Chondrocyte (in vitro differentiated cells): ENCODE data around the gene PAPPA2. TPM values are rescaled to one million over a fixed set of nuclear protein-coding genes. Genes with fewer than 3 reads are reported as not detected.

Experiments
- DNase-seq: peaks from one replicate; pipeline ENCODE4 v3.0.0; 2021; ENCODE audit warnings: mixed read lengths, low spot score
- H3K27ac Mint-ChIP-seq: one replicate; pipeline ENCODE4 v1.8.0; 2021; ENCODE audit warnings: mild to moderate bottlenecking, moderate library complexity, mixed read lengths; ENCODE audit not compliant: unreplicated experiment
- H3K27me3 Mint-ChIP-seq: 2 replicates; pipeline ENCODE4 v1.8.0; 2021; ENCODE audit warnings: low read depth, mixed read lengths
- H3K36me3 Mint-ChIP-seq: 2 replicates; pipeline ENCODE4 v1.8.0; 2021; ENCODE audit warnings: low read depth, mixed read lengths
- H3K4me1 Mint-ChIP-seq: 2 replicates; pipeline ENCODE4 v1.8.0; 2021; ENCODE audit warnings: low read depth, mild to moderate bottlenecking, mixed read lengths
- H3K4me3 Mint-ChIP-seq: one replicate; pipeline ENCODE4 v1.8.0; 2021; ENCODE audit warnings: mild to moderate bottlenecking, moderate library complexity, mixed read lengths; ENCODE audit not compliant: unreplicated experiment
- H3K9me3 Mint-ChIP-seq: 2 replicates; pipeline ENCODE4 v1.8.0; 2021; ENCODE audit warnings: low read depth, mixed read lengths
- CTCF ChIP-seq: fragments of 200-600 bp; sonication (generic); IDR thresholded peaks from 2 replicates; pipeline ENCODE4 v1.5.0; 2021; ENCODE audit warnings: antibody characterized with exemption, mild to moderate bottlenecking, moderate library complexity
- total RNA-seq: library from RNA; stranded (reverse); gene quantifications from 3 replicates; pipeline ENCODE4 v1.2.1, GENCODE V29; 2021

The PAPPA2 gene
- total RNA-seq, 1 donor from 2014 or later, result 0.42 TPM

- H3K27ac Mint-ChIP-seq, result no peak overlapping the region
- no peak overlapping the region for H3K4me3 Mint-ChIP-seq
- no peaks in the 10 kb centered on the region for H3K4me1 Mint-ChIP-seq
- no peak for DNase-seq
- TF ChIP-seq CTCF, result no peak
- H3K9me3 Mint-ChIP-seq, result no peaks in the 10 kb centered on the region
- H3K27me3 Mint-ChIP-seq, result peaks cover 17% of the 10 kb centered on the region
- H3K36me3 Mint-ChIP-seq, result no peaks in the 10 kb centered on the region
Measured at GRCh38 chr1:176701151-176701866, 238.3 kb downstream of the PAPPA2 start.

- Mint-ChIP-seq H3K36me3 (no peaks in the 10 kb centered on the region), H3K4me3 (no peak overlapping the region), H3K27me3 (peaks cover 17% of the 10 kb centered on the region), H3K9me3 (no peaks in the 10 kb centered on the region), H3K27ac (no peak overlapping the region), H3K4me1 (no peaks in the 10 kb centered on the region)
- no peak for DNase-seq
- no peak for TF ChIP-seq CTCF
Measured at GRCh38 chr1:176702901-176703300, 239.9 kb downstream of the PAPPA2 start.

DNA sequence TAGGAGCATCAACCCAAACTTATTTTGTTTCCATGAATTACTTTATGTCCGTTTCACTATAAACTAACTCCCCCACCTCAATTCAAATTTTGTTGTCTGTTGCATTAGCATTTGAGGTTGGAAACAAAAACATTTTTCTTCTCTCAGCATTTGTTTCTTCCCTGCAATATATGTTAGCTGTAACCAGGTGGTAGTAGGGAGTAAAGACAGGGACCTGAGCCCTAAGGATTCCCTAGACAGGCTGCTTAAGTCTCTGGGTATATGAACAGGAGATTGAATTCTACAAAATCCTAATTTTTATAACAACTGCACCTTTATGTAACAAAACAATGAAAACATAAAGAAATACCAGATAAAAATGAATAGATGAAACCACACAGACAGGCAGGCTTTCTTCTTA is 242.6 kb downstream of the PAPPA2 start:
- Mint-ChIP-seq H3K27ac (no peak overlapping the region), H3K4me1 (no peaks in the 10 kb centered on the region), H3K9me3 (no peaks in the 10 kb centered on the region), H3K36me3 (no peaks in the 10 kb centered on the region), H3K4me3 (no peak overlapping the region), H3K27me3 (peaks cover 17% of the 10 kb centered on the region)
- TF ChIP-seq CTCF, result no peak
- no peak for DNase-seq

DNA sequence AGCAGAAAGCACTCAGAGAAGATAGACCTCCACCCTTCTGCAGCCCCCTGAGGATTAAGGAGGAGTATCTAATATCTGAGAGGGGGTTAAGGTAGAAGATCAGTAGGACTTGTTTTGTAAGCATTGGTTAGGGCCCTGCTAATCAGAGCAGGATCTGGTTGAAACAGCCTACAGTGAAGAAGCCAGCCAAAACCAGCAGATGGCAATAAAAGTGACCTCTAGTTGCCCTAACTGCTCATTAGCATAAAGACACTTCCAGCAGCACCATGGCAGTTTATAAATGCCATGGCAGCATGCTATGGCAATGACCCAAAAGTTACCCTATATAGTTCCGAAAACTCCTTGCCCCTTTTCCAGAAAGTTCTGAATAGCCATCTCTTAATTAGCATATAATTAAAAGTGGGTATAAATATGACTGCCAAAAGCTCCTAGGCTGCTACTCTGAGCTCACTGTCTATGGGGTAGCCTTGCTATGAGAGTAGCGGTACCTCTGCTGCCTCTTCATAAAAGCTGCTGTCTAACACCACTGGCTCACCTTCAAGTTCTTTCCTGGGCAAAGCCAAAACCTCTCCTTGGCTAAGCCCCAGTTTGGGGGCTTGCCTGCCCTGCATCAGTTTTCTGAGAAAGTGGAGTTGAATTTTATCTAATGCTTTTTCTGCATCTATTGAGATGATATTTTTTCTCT is 254.2 kb downstream of the PAPPA2 start:
- H3K4me1 Mint-ChIP-seq, result no peaks in the 10 kb centered on the region
- no peak for DNase-seq
- no peak overlapping the region for H3K4me3 Mint-ChIP-seq
- no peak overlapping the region for H3K27ac Mint-ChIP-seq
- TF ChIP-seq CTCF, result no peak
- no peaks in the 10 kb centered on the region for H3K9me3 Mint-ChIP-seq
- H3K36me3 Mint-ChIP-seq, result no peaks in the 10 kb centered on the region
- H3K27me3 Mint-ChIP-seq, result peaks cover 7% of the 10 kb centered on the region

GRCh38 chr1:176719447-176719846 is 256.5 kb downstream of the PAPPA2 start:
- Mint-ChIP-seq H3K36me3 (no peaks in the 10 kb centered on the region), H3K27me3 (peaks cover 7% of the 10 kb centered on the region), H3K4me3 (no peak overlapping the region), H3K9me3 (no peaks in the 10 kb centered on the region), H3K4me1 (no peaks in the 10 kb centered on the region), H3K27ac (no peak overlapping the region)
- DNase-seq, result no peak
- no peak for TF ChIP-seq CTCF
